ENCODE results near the gene PRKCD.
A peak's percentile ranks its signal among the peaks of the same experiment; 100 is the strongest.

The PRKCD gene

DNA sequence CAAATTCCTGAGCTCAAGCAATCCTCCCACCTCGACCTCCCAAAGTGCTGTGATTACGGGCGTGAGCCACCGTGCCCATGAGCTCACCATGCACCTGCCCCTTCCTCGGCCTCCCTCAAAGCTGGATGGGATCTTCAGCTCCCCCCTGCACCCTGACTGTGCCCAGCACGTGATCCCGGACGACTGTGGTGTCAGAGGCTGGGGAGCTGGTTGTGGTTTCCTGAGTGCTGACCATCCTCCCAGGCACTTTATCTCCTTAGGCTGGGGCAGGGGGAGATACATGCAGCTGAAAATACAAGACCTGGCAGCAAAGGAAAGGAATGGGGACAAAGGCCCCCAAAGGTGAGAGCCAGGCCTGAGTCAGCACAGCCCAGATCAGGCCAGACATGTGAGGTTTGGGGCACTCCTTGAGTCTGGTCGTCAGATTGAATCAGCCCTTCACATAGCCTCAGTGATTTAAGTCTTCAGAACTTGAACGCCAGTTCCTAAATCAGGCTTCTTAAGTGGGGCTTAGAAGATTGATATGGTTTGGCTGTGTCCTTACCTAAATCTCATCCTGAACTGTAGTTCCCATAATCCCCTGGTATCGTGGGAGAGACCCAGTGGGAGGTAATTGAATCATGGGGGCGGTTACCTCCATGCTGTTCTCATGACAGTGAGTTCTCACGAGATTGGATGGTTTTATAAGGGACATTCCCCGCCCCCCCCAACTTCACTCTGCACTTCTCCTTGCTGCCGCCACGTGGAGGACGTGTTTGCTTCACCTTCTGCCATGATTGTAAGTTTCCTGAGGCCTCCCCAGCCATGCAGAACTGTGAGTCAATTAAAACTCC, 35.8 kb downstream of the PRKCD start:
- DNase-seq, result peak; percentile 20
- in situ Hi-C loops (cut with HindIII; ENCODE audit: low pct_ligation_motif_present, low pct_unique_long_range_greater_than_20kb, low sequenced_read_pairs), result no loop called here

DNA sequence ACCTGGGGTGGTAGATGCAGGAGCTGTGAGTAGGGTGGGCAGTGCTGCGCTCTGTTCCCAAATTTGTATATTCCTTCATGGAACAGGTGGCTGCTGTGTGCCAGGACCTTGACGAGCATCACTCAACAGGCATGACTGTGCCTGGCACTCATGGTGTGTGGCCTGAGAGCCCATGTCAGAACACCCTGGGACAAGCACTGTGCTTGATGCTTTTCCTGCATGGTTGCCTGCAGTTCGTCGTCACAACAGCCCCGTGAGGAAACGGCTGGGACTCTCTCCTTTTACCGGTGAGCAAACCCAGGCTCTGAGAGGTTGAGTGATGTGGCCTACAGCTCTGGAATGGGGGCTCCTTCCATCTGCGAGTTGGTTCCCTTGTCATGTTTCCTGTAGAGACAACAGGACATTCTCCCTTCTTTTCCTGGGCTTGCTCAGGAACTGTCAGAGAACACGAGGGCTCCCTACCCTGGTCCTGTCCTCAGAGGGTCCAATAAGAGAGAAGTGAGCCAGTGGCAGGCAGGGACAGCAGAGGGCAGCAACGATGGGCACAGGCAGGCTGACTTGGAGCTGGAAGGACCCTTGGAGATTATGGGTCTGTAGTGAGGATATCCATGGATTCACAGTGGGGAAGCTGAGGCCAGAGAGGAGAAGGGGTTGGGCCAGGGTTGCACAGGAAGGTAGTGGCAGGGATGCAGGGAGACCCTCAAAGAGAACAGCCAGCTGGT, 37.4 kb downstream of the PRKCD start:
- no peak for DNase-seq
- in situ Hi-C loops (cut with HindIII; ENCODE audit: low pct_ligation_motif_present, low pct_unique_long_range_greater_than_20kb, low sequenced_read_pairs), result no loop called here

DNA sequence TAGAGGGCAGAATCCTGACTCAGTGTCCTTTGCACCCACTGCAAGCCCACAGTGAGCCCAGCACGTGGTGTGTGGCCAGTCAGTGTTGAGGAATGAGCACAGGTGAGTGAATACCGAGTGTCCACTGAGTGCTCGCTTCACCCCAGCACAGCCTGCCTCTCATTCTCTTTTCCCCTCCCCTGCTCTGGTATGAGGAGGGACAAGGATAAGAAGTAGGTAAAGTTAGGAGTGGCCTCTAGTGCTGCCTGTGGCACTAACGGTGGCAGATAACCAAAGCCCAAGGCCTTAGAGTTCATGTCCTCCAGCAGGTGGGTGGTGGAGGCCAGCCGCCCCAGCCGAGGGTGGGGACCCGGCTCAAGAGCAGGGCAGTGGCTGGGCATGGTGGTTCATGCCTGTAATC, 38.0 kb downstream of the PRKCD start:
- in situ Hi-C loops (cut with HindIII; ENCODE audit: low pct_ligation_motif_present, low pct_unique_long_range_greater_than_20kb, low sequenced_read_pairs), result no loop called here
- DNase-seq, result no peak

DNA sequence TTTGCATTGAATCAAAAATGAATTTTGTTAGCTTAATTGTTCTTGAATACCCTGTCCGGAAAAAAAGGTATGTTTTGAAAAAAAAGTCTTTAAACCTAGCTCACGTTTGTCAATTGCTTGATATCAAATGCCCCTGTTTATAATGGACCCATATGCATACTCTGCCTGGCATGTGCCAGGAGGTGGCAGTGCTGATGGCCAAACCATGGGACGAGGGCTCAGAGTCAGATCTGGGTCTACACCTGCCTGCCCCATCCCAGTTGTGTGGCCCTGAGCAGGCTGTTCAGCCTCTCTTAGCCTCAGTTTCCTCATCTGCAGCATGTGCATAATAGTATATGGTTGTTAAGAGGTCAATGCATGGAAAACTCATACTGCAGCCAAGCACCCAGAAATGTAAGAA, 38.8 kb downstream of the PRKCD start:
- no peak for DNase-seq
- in situ Hi-C loops (cut with HindIII; ENCODE audit: low pct_ligation_motif_present, low pct_unique_long_range_greater_than_20kb, low sequenced_read_pairs), result no loop called here

- in situ Hi-C loops (cut with HindIII; ENCODE audit: low pct_ligation_motif_present, low pct_unique_long_range_greater_than_20kb, low sequenced_read_pairs), result no loop called here
- DNase-seq, result no peak
These were observed 39.8 kb downstream of the PRKCD start for GRCh38 chr3:53200501-53201498.

DNA sequence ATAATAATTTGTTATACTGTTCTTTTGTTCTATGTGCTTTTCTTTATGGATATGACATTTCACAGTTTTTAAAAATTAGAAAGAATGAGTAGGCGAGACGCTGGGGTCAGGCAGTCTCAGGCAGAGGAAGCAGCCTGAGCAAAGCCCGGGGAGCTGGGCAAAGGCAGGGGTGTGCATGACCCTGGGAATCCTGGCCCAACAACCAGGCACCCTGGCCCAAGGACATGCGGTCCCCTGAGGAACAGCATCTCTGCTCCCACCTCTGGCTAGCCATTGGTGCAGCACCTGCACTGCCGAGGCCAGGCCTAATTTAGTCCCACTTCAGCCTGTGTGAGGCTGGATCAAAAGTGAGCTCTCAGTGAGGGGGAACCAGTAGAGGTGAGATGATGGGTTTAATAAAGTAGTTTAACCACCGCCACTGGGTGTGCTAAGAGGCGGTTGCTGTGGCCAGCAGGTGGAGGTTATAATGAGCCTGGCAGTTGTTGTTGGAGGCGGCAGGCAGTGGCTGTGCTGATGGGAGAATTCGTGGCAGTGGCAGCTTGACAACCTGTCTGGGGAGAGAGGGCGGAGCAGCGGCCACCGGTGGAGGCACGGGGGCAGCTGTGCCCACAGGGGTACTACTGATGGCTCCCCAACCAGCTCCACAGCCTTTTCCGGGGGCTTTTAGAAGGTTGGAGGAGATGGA, 41.5 kb downstream of the PRKCD start:
- in situ Hi-C loops (cut with HindIII; ENCODE audit: low pct_ligation_motif_present, low pct_unique_long_range_greater_than_20kb, low sequenced_read_pairs), result no loop called here
- DNase-seq, result no peak

- in situ Hi-C loops (cut with HindIII; ENCODE audit: low pct_ligation_motif_present, low pct_unique_long_range_greater_than_20kb, low sequenced_read_pairs), result no loop called here
- DNase-seq, result no peak
These were observed 51.0 kb downstream of the PRKCD start for GRCh38 chr3:53211706-53212702.

- in situ Hi-C loops (cut with HindIII; ENCODE audit: low pct_ligation_motif_present, low pct_unique_long_range_greater_than_20kb, low sequenced_read_pairs), result no loop called here
- no peak for DNase-seq
These were observed 52.3 kb downstream of the PRKCD start for GRCh38 chr3:53213276-53213675.

GRCh38 chr3:53215816-53216215, 54.8 kb downstream of the PRKCD start:
- in situ Hi-C loops (cut with HindIII; ENCODE audit: low pct_ligation_motif_present, low pct_unique_long_range_greater_than_20kb, low sequenced_read_pairs), result no loop called here
- no peak for DNase-seq

DNA sequence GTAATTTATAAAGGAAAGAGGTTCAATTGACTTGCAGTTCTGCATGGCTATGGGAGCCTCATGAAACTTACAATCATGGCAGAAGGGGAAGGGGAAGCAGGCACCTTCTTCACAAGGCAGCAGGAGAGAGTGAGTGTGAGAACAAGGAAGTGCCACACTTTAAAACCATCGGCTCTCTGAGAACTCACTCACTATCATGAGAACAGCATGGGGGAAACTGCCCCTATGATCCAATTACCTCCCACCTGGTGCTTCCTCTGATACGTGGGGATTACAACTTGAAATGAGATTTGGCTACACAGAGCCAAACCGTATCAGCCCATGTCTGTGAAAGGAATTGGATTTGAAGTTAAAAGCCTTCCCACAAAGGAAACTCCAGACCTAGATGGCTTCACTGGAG, 55.7 kb downstream of the PRKCD start:
- in situ Hi-C loops (cut with HindIII; ENCODE audit: low pct_ligation_motif_present, low pct_unique_long_range_greater_than_20kb, low sequenced_read_pairs), result no loop called here
- no peak for DNase-seq

DNA sequence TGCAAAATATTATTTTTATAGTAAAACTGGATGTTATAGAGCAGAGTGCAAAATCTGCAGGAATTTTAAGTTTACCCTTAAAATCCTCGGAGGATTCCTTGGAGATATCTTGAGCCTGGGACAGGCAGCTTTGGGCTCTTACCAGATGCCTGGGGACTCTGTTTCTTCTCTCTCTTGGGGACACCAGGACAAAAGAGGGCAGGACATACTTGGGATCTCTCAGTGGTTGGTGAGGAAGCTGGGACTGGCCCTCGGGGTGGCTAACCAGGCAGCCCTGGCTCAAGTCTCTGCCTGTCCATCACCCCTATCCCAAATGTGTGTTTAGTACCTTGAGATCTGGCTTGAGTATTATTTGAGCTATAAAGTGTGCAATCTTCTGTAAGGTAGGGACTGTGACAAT, 56.2 kb downstream of the PRKCD start:
- no peak for DNase-seq
- in situ Hi-C loops (cut with HindIII; ENCODE audit: low pct_ligation_motif_present, low pct_unique_long_range_greater_than_20kb, low sequenced_read_pairs), result no loop called here

DNA sequence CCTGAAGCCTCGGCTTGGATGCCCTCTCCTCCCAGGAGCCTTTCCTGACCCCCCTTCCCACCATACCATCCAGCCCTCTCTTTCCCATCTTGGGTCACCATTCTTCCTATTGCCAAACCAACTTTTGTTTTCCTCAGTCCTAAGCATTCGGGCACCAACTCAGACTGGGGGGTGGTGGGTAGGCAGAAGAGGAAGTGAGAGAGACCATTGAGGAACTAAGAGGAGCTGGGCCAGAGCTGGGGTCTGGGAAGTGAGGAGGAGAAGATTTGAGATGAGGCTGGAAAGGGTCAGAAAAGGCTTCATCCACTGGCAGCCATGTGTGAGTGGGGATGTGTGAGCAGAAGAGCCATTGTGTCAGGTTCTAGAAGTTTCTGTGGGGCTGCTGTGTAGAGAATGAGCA, 57.1 kb downstream of the PRKCD start:
- in situ Hi-C loops (cut with HindIII; ENCODE audit: low pct_ligation_motif_present, low pct_unique_long_range_greater_than_20kb, low sequenced_read_pairs), result no loop called here
- no peak for DNase-seq

- in situ Hi-C loops (cut with HindIII; ENCODE audit: low pct_ligation_motif_present, low pct_unique_long_range_greater_than_20kb, low sequenced_read_pairs), result no loop called here
- DNase-seq, result peak; percentile 79
These were observed 59.0 kb downstream of the PRKCD start for GRCh38 chr3:53219895-53220483.

- no peak for DNase-seq
- in situ Hi-C loops (cut with HindIII; ENCODE audit: low pct_ligation_motif_present, low pct_unique_long_range_greater_than_20kb, low sequenced_read_pairs), result no loop called here
These were observed 60.3 kb downstream of the PRKCD start for GRCh38 chr3:53221345-53221744.

DNA sequence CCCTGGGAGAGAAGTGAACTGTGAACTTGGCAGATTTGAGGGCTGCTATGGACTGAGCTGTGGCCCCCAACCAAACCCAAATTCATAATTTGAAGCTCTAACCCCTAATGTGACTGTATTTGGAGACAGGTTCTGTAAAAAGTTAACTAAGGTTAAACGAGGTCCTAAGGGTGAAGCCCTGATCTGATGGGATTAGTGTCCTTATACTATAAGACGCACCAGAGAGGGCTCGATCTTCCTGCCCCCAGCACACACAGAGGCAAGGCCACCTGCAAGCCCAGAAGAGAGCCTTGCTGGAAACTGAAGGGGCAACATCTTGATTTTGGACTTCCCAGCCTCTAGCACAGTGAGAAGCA, 60.8 kb downstream of the PRKCD start:
- no peak for DNase-seq
- in situ Hi-C loops (cut with HindIII; ENCODE audit: low pct_ligation_motif_present, low pct_unique_long_range_greater_than_20kb, low sequenced_read_pairs), result no loop called here

DNA sequence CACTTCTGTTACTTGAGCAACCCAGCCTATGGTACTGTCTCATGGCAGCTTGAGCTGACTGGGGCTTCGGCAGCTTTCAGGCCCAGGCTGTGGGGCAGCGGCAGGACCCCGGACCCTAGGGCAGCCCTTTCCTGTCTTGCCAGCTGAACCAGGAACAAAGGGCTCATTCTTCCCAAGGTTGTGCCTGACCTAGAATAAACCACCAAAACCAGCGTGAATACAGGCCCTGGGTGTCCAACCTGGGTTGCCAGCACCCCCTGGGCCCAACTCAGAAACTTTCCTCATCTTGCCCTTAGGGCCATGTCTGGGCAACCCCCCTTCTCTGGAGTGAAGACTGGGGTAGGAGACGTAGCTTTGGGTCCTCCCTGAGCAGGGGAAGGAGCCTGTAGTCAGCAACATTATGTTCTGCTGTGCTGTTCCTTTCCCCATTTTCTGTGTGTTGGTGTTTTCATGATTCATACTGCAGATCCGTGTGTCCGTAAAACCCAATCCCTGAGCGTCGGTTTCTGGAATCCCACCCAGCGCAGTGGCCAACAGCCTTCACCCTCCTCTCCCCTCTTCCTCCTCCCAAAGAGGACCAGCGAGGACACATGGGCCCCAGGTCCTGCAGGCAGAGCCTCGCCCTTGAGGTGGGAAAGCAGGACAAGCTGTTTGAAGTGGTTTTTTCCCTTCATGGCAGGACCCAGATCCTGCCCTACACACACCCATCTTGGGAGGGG, 61.3 kb downstream of the PRKCD start:
- in situ Hi-C loops (cut with HindIII; ENCODE audit: low pct_ligation_motif_present, low pct_unique_long_range_greater_than_20kb, low sequenced_read_pairs), result no loop called here
- no peak for DNase-seq

Data from ACHN (cell line).